Ascending aorta (tissue), 2 donors: ENCODE measurements around the gene SOX15. TPM values are rescaled to one million over a fixed set of nuclear protein-coding genes. Genes with fewer than 3 reads are reported as not detected.

ENCODE experiments used
- DNase-seq, 2 donors: peaks; one replicate each; pipeline ENCODE4 v3.0.0-alpha.2; 2019; ENCODE audit warnings: low spot score in 2 of 2
- H3K27ac ChIP-seq, 2 donors: fragments of 200-600 bp; sonication (generic); one replicate each; pipeline ENCODE4 v1.5.1; 2016 to 2017; ENCODE audit warnings: mild to moderate bottlenecking in 1 of 2
- H3K27me3 ChIP-seq: fragments of 200-600 bp; sonication (generic); one replicate; pipeline ENCODE4 v1.5.1; 2017
- H3K36me3 ChIP-seq, 2 donors: fragments of 200-600 bp; sonication (generic); one replicate each; pipeline ENCODE4 v1.5.1; 2016
- H3K4me1 ChIP-seq, 2 donors: fragments of 200-600 bp; sonication (generic); one replicate each; pipeline ENCODE4 v1.5.1; 2016 to 2017; ENCODE audit warnings: mild to moderate bottlenecking in 1 of 2
- H3K4me3 ChIP-seq, 2 donors: fragments of 200-600 bp; sonication (generic); one replicate each; pipeline ENCODE4 v1.5.1; 2016 to 2017; ENCODE audit warnings: mild to moderate bottlenecking in 1 of 2
- H3K9me3 ChIP-seq, 2 donors: fragments of 200-600 bp; sonication (generic); one replicate each; pipeline ENCODE4 v1.5.1; 2016
- CTCF ChIP-seq, 3 experiments: fragments of 200-600 bp in 2 of 3; fragments of 450-650 bp in 1 of 3; sonication (generic) in 2 of 3; IDR thresholded peaks; one replicate each; pipeline ENCODE4 v1.5.1; 2016 to 2019; ENCODE audit warnings: antibody characterized with exemption in 3 of 3, mild to moderate bottlenecking in 1 of 3, moderate library complexity in 1 of 3
- intact Hi-C: fragments of 100-400 bp; cut with DNase I; formaldehyde crosslinking; loops from one replicate; pipeline ENCODE4 v1.15.1; 2023
- total RNA-seq: library from RNA; depleted of rRNA; stranded (reverse); fragments of >200 nt; gene quantifications from one replicate; pipeline ENCODE4 v1.1.0, GENCODE V29; 2016

The SOX15 gene
- total RNA-seq, 1 donor from 2014 or later = not detected

- H3K27me3 ChIP-seq = no peaks in the 10 kb centered on the region
- intact Hi-C loops = no loop called here
- H3K4me3 ChIP-seq = peak overlapping the region in 1 of 2 donors; percentile 74
- H3K27ac ChIP-seq = peak overlapping the region; percentile 89 to 92
- DNase-seq = no peak
- no peaks in the 10 kb centered on the region for H3K9me3 ChIP-seq
- TF ChIP-seq CTCF (IDR thresholded peaks at IDR 0.05) = no peak
- H3K36me3 ChIP-seq = peaks cover 4 to 7% of the 10 kb centered on the region in 2 donors
- peaks cover 0 to 8% of the 10 kb centered on the region in 2 donors for H3K4me1 ChIP-seq
Observed at GRCh38 chr17:7550344-7550743, 39.5 kb downstream of the SOX15 start.

- peak overlapping the region; percentile 89 to 92 for H3K27ac ChIP-seq
- no peaks in the 10 kb centered on the region for H3K9me3 ChIP-seq
- intact Hi-C loops = loop anchor here (1.0 kb wide), 1 partner anchor 12 kb away; the partner anchor contains the start of gene SENP3
- peaks cover 0 to 8% of the 10 kb centered on the region in 2 donors for H3K4me1 ChIP-seq
- DNase-seq = no peak
- H3K36me3 ChIP-seq = peaks cover 4 to 7% of the 10 kb centered on the region in 2 donors
- no peaks in the 10 kb centered on the region for H3K27me3 ChIP-seq
- TF ChIP-seq CTCF (IDR thresholded peaks at IDR 0.05) = no peak
- peak overlapping the region; percentile 65 to 74 for H3K4me3 ChIP-seq
Observed at GRCh38 chr17:7549401-7550055, 40.4 kb downstream of the SOX15 start.

GRCh38 chr17:7548585-7549400 lies 41.1 kb downstream of the SOX15 start, which contains the start of gene TNFSF12:
TSS of gene TNFSF12 (plus strand) at chr17:7549058. CDS start at chr17:7549154, 96 bp downstream.
- Histone ChIP-seq H3K36me3 (peaks cover 4 to 6% of the 10 kb centered on the region in 2 donors), H3K27me3 (no peaks in the 10 kb centered on the region), H3K4me1 (peaks cover 0 to 8% of the 10 kb centered on the region in 2 donors), H3K4me3 (peak within 1 kb of the TSS; percentile 65 to 74), H3K27ac (peak within 1 kb of the TSS; percentile 89 to 92), H3K9me3 (no peaks in the 10 kb centered on the region)
- TF ChIP-seq CTCF (IDR thresholded peaks at IDR 0.05) = peak in 1 of 3 experiments; percentile 14
- intact Hi-C loops = loop anchor here (1.0 kb wide), 1 partner anchor 13 kb away; the partner anchor contains the start of gene SENP3
- DNase-seq = peak in 1 of 2 donors; percentile 81

- Histone ChIP-seq H3K36me3 (no peaks in the 10 kb centered on the region), H3K27ac (no peak overlapping the region), H3K9me3 (no peaks in the 10 kb centered on the region), H3K4me1 (peaks cover 0 to 8% of the 10 kb centered on the region in 2 donors), H3K4me3 (no peak overlapping the region), H3K27me3 (no peaks in the 10 kb centered on the region)
- no peak for DNase-seq
- intact Hi-C loops = no loop called here
- no peak for TF ChIP-seq CTCF (IDR thresholded peaks at IDR 0.05)
Observed at GRCh38 chr17:7544911-7545310, 45.0 kb downstream of the SOX15 start.

- H3K27ac ChIP-seq = no peak overlapping the region
- no peak for TF ChIP-seq CTCF (IDR thresholded peaks at IDR 0.05)
- no peaks in the 10 kb centered on the region for H3K27me3 ChIP-seq
- DNase-seq = no peak
- H3K36me3 ChIP-seq = no peaks in the 10 kb centered on the region
- no peaks in the 10 kb centered on the region for H3K9me3 ChIP-seq
- no peaks in the 10 kb centered on the region for H3K4me1 ChIP-seq
- intact Hi-C loops = no loop called here
- H3K4me3 ChIP-seq = no peak overlapping the region
Observed at GRCh38 chr17:7541074-7541621, 48.7 kb downstream of the SOX15 start.
